Activated T-cell treated with anti-CD3 and anti-CD28 coated beads for 4 hours (primary cell): ENCODE measurements around the gene EOLA1.
A peak's percentile ranks its signal among the peaks of the same experiment; 100 is the strongest.
"Not testable (repeated sequence)": the region's sequence is repeated elsewhere in the genome, so short reads cannot be mapped to it uniquely, and the experiment has no call there.

ENCODE experiments used
- DNase-seq: peaks from one replicate; pipeline ENCODE4 v3.0.0-alpha.2; 2020

The EOLA1 gene

GRCh38 chrX:149515954-149516602, 24.7 kb upstream of the EOLA1 start:
- no peak for DNase-seq

GRCh38 chrX:149516604-149517003, 24.2 kb upstream of the EOLA1 start:
- DNase-seq: no peak

DNA sequence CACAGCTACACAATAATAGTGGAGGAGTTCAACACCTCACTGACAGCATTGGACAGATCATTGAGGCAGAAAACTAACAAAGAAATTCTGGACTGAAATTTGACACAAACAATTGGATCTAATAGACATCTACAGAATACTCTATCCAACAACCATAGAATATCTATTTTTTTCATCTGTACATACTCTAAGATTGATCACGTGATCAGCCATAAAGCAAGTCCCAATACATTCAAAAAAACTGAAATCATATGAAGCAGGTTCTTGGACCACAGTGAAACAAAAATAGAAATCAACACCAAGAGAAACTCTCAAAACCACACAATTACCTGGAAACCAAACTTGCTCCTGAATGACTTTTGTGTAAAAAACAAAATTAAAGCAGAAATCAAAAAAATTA, 23.5 kb upstream of the EOLA1 start:
- DNase-seq: no peak

DNA sequence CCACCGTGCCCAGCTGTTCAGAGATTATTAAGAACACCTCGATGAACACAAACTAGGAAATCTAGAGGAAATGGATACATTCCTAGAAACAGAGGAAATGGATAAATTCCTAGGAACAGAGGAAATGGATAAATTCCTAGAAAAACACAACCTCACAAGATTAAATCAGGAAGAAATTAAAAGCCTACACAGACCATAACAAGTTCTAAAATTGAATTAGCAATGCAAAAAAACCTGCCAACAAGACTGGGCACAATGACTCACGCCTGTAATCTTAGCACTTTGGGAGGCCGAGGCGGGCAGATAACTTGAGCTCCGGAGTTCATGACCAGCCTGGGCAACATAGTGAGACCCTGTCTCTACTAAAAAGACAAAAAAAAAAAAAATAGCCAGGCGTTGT, 22.6 kb upstream of the EOLA1 start:
- no peak for DNase-seq

GRCh38 chrX:149520636-149521277, 20.1 kb upstream of the EOLA1 start:
- not testable (repeated sequence) for DNase-seq

GRCh38 chrX:149521438-149521837, 19.4 kb upstream of the EOLA1 start:
- DNase-seq: no peak

DNA sequence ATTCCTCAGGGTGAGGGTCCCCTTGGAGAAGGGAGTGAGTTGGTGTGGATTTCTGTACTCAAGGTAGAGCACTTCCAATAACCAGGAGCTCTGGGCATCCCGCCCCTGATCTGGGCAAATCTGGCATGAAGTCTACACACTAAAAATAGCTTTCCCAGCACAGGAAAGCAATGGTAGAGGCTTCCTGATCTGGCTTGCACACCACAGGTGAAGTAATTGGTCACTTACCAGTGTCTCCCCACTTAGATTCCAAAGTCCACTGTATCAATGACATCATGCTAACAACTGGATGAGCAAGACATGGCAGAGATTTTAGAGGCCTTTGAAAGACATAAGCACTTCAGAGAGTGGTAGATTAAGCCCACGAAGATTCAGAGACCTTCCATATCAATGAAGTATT, 17.9 kb upstream of the EOLA1 start:
- DNase-seq: no peak

DNA sequence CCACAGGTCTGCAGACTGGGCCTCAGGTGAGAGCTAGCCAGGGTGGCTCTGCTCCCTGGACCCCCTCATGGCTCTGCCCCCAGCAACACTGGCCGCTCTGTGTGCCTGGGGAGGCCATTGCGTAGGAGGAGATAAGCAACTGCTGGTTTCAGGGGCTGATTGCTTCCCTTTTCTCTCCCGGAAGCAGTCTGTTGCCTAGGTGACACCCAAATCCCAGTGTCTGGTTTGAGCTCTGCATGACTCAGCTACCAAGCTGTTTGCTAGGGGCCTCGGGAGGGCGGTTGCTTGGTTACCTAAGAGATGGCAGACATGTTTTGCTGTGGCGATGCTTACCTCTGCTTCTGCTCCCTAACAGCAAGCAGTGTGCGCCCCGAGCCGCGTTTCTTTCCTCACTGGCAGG, 15.4 kb upstream of the EOLA1 start:
- DNase-seq: peak; percentile 32

DNA sequence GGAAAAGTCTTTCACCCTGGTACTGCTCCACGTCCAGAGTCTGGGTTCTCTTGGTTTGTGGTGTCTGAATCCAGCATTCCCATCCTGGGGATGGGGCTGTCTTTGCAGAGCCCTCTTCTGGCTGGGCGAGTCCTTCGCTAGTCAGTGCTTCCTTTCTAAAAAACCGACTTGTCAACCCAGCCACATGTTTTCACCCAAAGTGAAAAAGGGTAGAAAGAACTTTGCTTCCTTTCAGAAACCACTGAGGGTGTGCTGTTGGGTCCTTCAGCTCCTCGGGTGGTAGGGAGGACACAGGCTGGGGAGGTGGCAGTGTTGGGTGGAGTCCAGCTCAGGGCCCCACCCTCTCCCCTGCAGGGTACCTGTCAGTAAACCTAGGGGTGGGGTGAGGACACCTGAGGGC, 14.9 kb upstream of the EOLA1 start:
- not testable (repeated sequence) for DNase-seq

- not testable (repeated sequence) for DNase-seq
These were observed 14.3 kb upstream of the EOLA1 start for GRCh38 chrX:149526318-149527033.

DNA sequence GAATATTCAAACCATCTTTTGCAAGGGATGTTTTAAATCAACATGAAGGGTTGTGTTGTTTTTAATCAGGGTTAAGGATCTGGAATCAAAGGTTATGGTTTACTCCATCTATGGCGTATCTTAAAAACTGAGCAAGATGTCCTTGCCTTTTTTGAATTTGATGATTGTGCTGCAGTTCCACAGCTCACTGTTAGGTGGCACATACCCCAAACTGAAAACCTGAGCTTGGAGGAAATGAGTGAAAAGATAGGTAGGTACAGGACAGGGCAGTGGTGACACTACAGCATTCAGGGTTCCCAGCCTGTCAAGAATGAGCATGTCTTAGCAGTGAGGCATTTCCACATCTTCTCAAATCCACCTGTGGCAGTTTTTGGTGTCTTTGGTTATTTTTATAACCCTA, 13.1 kb upstream of the EOLA1 start:
- no peak for DNase-seq

DNA sequence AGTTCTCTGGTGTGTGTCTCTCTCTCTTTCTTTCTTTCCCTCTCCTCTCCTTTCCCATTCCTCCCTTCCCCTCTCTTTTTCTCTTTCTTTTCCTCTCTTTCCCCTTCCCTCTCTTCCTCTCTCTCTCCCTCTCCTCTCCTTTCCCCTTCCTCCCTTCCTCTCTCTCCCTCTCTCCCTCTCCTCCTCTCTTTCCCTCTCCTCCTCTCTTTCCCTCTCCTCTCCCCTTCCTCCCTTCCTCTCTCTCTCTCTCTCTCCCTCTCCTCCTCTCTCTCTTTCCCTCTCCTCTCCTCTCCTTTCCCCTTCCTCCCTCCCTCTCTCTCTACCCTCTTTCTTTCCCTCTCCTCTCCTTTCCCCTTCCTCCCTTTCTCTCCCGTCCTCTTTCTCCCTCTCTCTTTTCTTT, 12.4 kb upstream of the EOLA1 start:
- DNase-seq: no peak

- no peak for DNase-seq
These were observed 9.2 kb upstream of the EOLA1 start for GRCh38 chrX:149531599-149531998.

DNA sequence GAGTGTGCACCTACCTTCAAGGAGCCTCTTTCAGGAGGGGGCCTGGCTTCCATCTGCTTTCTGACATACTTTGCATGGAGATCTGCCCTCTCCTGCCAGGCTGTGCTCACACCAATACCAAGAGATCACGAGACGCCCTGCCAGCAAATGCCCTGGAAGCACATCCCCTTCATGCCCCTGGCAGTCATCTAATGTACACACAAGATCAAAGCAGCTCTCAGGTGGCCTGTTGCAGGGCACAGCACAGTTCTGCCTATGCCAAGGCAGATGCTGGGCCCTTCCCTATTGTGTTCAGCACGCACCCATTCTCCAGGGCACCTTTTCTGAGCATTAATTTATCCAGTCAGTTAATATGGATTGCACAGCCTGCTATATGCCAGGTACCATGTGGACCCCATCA, 7.9 kb upstream of the EOLA1 start:
- DNase-seq: not testable (repeated sequence)

GRCh38 chrX:149533999-149534398, 6.8 kb upstream of the EOLA1 start:
- DNase-seq: not testable (repeated sequence)

DNA sequence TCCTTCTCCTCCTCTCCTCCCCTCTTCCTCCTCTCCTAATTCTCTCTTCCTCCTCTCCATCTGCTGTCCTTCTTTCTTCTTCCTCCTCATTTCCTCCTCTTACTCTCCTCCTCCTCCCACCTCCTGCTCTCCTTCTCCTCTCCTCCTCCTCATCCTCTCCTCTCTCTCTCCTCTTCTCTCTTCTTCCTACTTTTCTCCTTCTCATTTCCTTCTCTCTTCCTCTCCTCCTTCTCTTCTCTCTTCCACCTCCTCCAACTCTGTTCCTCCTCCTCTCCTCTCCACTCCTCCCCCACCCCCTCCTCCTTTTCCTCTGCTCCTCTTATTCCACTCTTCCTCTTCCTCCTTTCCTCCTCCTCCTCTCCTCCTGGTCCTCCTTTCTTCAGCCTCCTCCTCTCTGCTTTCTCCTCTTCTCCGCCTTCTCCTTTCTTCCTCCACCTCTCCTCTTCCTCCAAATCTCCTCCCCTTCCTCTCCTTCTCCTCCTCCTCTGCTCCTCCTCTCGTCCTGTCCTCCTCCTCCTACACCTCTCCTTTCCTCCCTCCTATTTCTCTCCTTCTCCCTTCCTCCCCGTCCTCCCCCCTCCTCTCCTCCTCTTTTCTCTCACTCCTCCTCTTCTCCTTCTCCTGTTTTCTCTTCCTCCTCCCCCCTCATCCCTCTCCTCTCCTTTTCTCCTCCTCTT, 5.7 kb upstream of the EOLA1 start:
- not testable (repeated sequence) for DNase-seq

GRCh38 chrX:149537474-149537873, 3.3 kb upstream of the EOLA1 start:
- DNase-seq: not testable (repeated sequence)

DNA sequence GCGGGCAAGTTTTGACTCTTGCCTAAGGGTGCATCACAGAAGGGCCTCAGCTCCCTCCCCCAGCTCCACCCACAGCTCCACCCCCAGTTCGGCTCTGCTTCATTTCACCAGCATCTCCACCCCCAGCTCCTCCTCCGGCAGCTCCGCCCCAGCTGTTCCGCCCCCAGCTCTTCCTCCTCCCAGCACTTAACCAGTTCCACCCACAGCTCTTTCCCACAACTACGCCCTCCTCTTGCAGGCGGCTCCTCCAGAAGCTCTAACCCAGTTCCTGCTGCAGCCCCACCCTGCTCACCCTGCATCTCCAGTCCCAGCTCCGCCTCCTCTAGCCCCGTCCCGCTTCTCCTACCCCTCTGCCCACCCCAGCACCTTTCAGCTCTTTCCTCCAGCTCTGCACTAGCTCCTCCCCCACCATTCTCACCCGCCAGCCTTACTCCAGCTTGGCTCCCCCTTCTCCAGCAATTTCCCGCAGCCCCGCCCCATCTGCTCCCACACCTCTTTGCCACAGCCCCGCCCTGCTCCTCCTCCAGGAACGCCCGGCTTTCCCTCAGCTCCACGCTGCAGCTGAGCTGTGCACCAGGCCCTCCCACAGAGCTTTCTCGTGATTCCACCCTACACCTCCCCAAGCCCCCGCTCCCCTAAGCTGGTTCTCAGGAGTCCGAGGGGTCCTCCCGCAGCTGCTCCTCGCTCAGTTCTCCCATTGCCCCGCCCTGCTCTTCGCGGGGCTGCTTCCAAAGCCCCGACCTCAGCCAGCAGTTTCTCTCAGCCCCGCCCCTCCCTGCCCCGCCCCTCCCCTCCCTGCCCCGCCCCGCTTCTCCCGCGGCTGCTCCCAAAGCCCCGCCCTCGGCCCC, 1.3 kb upstream of the EOLA1 start:
- DNase-seq: peak; percentile 73

- peak; percentile 86 for DNase-seq
These were observed 636 bp upstream of the EOLA1 start for GRCh38 chrX:149540131-149540620.

DNA sequence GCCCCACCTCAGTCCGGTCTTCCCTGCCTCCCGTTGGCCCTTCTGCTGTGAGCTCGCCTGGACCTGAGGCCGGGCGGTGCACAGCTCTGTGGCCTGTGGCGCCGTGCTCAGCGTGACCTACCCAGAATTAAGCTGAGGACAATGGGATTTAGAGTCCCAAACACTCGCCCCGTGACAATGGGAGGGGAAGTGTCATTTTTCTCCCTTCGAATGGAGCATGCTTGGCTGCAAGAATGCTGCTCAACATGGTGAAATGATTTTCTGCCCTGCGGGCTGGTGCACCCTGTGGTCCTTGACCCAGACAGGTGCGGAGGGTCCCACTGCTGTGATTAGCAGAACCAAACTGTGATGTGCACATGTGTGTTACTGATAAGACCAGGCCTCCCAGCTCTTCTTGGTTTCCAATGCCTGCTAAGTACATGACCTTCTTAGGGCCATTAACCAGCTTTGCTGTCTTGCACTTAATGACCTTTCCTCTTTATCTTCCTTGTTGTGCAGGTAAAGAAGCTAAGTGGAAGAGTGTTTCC, 772 bp downstream of the EOLA1 start:
- no peak for DNase-seq

DNA sequence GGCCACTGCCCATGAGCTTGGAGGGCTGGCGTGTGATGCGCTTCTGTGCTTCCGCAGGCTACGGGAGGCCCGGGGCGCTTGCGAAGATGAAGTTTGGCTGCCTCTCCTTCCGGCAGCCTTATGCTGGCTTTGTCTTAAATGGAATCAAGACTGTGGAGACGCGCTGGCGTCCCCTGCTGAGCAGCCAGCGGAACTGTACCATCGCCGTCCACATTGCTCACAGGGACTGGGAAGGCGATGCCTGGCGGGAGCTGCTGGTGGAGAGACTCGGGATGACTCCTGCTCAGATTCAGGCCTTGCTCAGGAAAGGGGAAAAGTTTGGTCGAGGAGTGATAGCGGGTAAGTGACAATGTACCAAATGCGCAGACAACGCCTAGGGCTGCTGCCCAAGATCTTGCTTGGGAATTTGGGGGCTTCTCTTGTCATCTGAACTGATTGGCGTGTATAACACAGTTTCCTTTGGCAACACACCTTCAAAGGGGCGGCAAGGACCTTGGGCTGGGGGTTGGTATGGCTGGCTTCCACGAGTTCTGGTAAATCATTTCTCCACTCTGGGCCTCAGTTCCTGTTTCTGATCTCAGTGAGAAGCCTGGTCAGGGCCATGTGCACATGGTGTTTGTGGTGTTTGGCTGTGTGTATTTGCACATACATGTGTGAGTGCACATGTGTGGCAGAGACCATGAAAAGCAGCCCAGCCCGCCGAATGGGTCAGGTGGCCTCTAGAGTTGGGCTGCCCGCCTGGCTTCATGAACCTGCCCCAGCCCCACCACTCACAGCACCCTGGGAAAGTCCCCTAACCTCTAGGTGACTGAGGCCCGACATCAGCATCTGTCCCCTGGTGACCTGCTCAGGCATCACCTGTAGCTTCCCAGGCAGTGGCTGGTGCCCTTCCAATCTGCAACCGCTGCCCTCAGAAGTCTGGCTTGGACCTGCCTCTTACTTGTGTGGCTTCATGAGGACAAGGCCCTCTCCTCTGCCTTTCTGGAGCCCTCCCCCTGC, 5.0 kb downstream of the EOLA1 start:
- DNase-seq: not testable (repeated sequence)
